ENCODE data around the gene CYP4B1.

CYP4B1 gene

GRCh38 chr1:46757956-46758528 lies 40.8 kb upstream of the CYP4B1 start:
- DNase-seq (ENCODE audit: low spot score) = no peak
- TF ChIP-seq, protein P1, sequence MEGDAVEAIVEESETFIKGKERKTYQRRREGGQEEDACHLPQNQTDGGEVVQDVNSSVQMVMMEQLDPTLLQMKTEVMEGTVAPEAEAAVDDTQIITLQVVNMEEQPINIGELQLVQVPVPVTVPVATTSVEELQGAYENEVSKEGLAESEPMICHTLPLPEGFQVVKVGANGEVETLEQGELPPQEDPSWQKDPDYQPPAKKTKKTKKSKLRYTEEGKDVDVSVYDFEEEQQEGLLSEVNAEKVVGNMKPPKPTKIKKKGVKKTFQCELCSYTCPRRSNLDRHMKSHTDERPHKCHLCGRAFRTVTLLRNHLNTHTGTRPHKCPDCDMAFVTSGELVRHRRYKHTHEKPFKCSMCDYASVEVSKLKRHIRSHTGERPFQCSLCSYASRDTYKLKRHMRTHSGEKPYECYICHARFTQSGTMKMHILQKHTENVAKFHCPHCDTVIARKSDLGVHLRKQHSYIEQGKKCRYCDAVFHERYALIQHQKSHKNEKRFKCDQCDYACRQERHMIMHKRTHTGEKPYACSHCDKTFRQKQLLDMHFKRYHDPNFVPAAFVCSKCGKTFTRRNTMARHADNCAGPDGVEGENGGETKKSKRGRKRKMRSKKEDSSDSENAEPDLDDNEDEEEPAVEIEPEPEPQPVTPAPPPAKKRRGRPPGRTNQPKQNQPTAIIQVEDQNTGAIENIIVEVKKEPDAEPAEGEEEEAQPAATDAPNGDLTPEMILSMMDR (conservative IDR thresholded peaks at IDR 0.05; ENCODE audit: low read depth) = no peak
- CTCF ChIA-PET = no interaction called here
- POLR2A ChIA-PET (ENCODE audit: low non-redundant PET) = no interaction called here
- H3K27ac ChIP-seq = no peak overlapping the region

DNA sequence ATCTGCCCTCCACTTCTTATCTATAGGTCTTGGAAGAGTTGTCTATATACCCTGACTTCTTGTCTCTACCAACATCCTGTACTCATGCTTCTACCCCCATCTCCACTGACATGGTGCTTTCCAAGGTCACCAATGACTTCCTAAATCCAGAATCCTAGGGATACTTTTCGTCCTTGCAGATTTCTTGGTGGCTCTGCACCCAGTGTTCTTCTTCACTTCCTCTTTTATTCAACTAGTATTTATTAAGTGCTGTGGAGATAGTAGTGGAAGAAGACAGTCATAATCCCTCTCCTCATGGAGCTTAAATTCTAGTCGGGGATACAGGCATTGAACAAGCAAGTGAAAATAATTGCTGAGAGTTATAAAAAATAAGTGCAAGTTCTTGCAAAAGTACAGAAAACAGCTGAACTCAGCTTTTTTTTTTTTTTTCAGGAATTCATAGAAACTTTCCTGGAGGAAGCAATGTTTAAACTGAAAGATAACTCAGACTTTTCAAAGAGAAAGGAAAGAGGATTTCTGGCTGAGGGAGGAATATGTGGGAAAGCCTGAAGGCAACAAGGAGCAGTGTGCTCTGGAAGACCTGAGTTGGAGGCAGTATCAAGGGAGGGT lies 38.2 kb upstream of the CYP4B1 start:
- H3K27ac ChIP-seq = no peak overlapping the region
- no peak for DNase-seq (ENCODE audit: low spot score)
- ChIA-PET POLR2A (ENCODE audit: low non-redundant PET) (no interaction called here), CTCF (interaction anchor here (0.6 kb wide), 1 partner anchor 1163 kb away, joined by 3 read pairs; no protein-coding TSS in a partner anchor)
- TF ChIP-seq, protein P1 (conservative IDR thresholded peaks at IDR 0.05; ENCODE audit: low read depth) = no peak

- TF ChIP-seq, protein P1 (conservative IDR thresholded peaks at IDR 0.05; ENCODE audit: low read depth) = no peak
- ChIA-PET POLR2A (ENCODE audit: low non-redundant PET) (no interaction called here), CTCF (no interaction called here)
- DNase-seq (ENCODE audit: low spot score) = no peak
- H3K27ac ChIP-seq = no peak overlapping the region
Measured at GRCh38 chr1:46761740-46762139, 37.1 kb upstream of the CYP4B1 start.

DNA sequence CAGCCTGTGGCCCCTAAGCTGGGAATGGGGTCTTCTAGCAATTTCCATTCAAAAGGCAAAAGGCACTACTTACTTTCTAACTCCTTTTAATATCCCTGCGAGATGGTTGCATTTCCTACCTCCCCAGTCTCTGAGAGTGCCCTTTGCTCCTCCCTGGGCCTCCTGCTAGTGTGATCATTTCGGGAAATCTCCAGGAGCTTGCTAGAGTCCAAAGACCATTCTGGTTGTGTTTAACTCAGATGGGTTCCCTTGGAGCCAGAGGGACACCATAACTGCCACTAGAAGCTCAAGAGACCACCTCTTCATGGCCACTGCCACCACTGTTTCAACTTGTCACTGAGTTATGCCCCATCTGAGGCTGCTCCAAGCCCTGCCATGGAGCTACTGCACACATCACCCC lies 34.4 kb upstream of the CYP4B1 start:
- ChIA-PET CTCF (interaction anchor here (0.6 to 2.4 kb wide), 3 partner anchors 17 to 348 kb away, joined by 3 to 8 read pairs (median 3); no protein-coding TSS in a partner anchor), POLR2A (ENCODE audit: low non-redundant PET) (no interaction called here)
- TF ChIP-seq, protein P1 (conservative IDR thresholded peaks at IDR 0.05; ENCODE audit: low read depth) = no peak
- no peak for DNase-seq (ENCODE audit: low spot score)
- H3K27ac ChIP-seq = no peak overlapping the region

- no peak overlapping the region for H3K27ac ChIP-seq
- DNase-seq (ENCODE audit: low spot score) = no peak
- ChIA-PET POLR2A (ENCODE audit: low non-redundant PET) (interaction anchor here (0.5 kb wide), 1 partner anchor 434 kb away, joined by 3 read pairs; no protein-coding TSS in a partner anchor), CTCF (interaction anchor here (0.6 kb wide), 1 partner anchor 232 kb away, joined by 3 read pairs; no protein-coding TSS in a partner anchor)
- TF ChIP-seq, protein P1 (conservative IDR thresholded peaks at IDR 0.05; ENCODE audit: low read depth) = no peak
Measured at GRCh38 chr1:46767649-46768282, 31.1 kb upstream of the CYP4B1 start.

GRCh38 chr1:46768445-46768844 lies 30.4 kb upstream of the CYP4B1 start:
- ChIA-PET CTCF (interaction anchor here (0.6 kb wide), 1 partner anchor 231 kb away, joined by 3 read pairs; no protein-coding TSS in a partner anchor), POLR2A (ENCODE audit: low non-redundant PET) (interaction anchor here (0.5 kb wide), 1 partner anchor 433 kb away, joined by 3 read pairs; no protein-coding TSS in a partner anchor)
- TF ChIP-seq, protein P1 (conservative IDR thresholded peaks at IDR 0.05; ENCODE audit: low read depth) = no peak

More at GRCh38 chr1:46768445-46768844, 30.4 kb upstream of the CYP4B1 start:
- no peak for DNase-seq (ENCODE audit: low spot score)
- no peak overlapping the region for H3K27ac ChIP-seq

Measured in RWPE1 (cell line).